Measurements from ENCODE around the gene RANBP10.
"Not testable (repeated sequence)": the region's sequence is repeated elsewhere in the genome, so short reads cannot be mapped to it uniquely, and the experiment has no call there.

RANBP10 gene

GRCh38 chr16:67697422-67698185 lies 108.8 kb downstream of the RANBP10 start:
- no peak for ATAC-seq (ENCODE audit: insufficient read depth, low read depth)

GRCh38 chr16:67694611-67695010 lies 111.7 kb downstream of the RANBP10 start:
- H3K4me1 ChIP-seq (ENCODE audit: insufficient read depth, low read length) = no peaks in the 10 kb centered on the region
- H3K9me3 ChIP-seq (ENCODE audit: insufficient read depth, low read length, severe bottlenecking) = no peaks in the 10 kb centered on the region
- DNase-seq (no peak), ATAC-seq (ENCODE audit: insufficient read depth, low read depth) (no peak)
- H3K9ac ChIP-seq (ENCODE audit: low read depth, low read length) = no peak overlapping the region
- no peak overlapping the region for H3K27ac ChIP-seq (ENCODE audit: low read length)
- H3K4me2 ChIP-seq (ENCODE audit: insufficient read depth, low read length) = no peak overlapping the region
- H2AFZ ChIP-seq (ENCODE audit: low read depth, low read length) = no peak overlapping the region
- TF ChIP-seq EZH2 (IDR thresholded peaks at IDR 0.05; ENCODE audit: borderline replicate concordance, low read depth, low read length, severe bottlenecking) (no peak), CTCF (IDR thresholded peaks at IDR 0.05; ENCODE audit: borderline replicate concordance, extremely low read depth, low read length, poor library complexity, severe bottlenecking) (no peak)
- peaks cover 5% of the 10 kb centered on the region for H4K20me1 ChIP-seq (ENCODE audit: insufficient read depth, low read length)
- no peak overlapping the region for H3K4me3 ChIP-seq (ENCODE audit: low read depth in 1 of 2, low read length in 2 of 2)
- H3K27me3 ChIP-seq (ENCODE audit: insufficient read depth, low read length, poor library complexity) = no peaks in the 10 kb centered on the region
- peaks cover 41% of the 10 kb centered on the region; the same call in 1 of the 2 replicates for H3K79me2 ChIP-seq (ENCODE audit: insufficient read depth, low read length)
- H3K36me3 ChIP-seq (ENCODE audit: insufficient read depth, low read length) = peaks cover 3% of the 10 kb centered on the region

More at GRCh38 chr16:67697422-67698185, 108.8 kb downstream of the RANBP10 start:
- TF ChIP-seq CTCF (IDR thresholded peaks at IDR 0.05; ENCODE audit: borderline replicate concordance, extremely low read depth, low read length, poor library complexity, severe bottlenecking) = no peak
- no peak for TF ChIP-seq EZH2 (IDR thresholded peaks at IDR 0.05; ENCODE audit: borderline replicate concordance, low read depth, low read length, severe bottlenecking)
- Histone ChIP-seq H3K79me2 (ENCODE audit: insufficient read depth, low read length) (peaks cover 32% of the 10 kb centered on the region; the same call in 1 of the 2 replicates), H3K9me3 (ENCODE audit: insufficient read depth, low read length, severe bottlenecking) (no peaks in the 10 kb centered on the region), H3K27me3 (ENCODE audit: insufficient read depth, low read length, poor library complexity) (no peaks in the 10 kb centered on the region), H2AFZ (ENCODE audit: low read depth, low read length) (no peak overlapping the region), H3K9ac (ENCODE audit: low read depth, low read length) (no peak overlapping the region), H3K4me2 (ENCODE audit: insufficient read depth, low read length) (no peak overlapping the region), H4K20me1 (ENCODE audit: insufficient read depth, low read length) (peaks cover 5% of the 10 kb centered on the region), H3K4me1 (ENCODE audit: insufficient read depth, low read length) (no peaks in the 10 kb centered on the region), H3K4me3 (ENCODE audit: low read depth in 1 of 2, low read length in 2 of 2) (no peak overlapping the region), H3K36me3 (ENCODE audit: insufficient read depth, low read length) (peaks cover 3% of the 10 kb centered on the region), H3K27ac (ENCODE audit: low read length) (no peak overlapping the region)
- no peak for DNase-seq

- H3K27ac ChIP-seq (ENCODE audit: low read length); H3K27me3 ChIP-seq (ENCODE audit: insufficient read depth, low read length, poor library complexity); H3K9me3 ChIP-seq (ENCODE audit: insufficient read depth, low read length, severe bottlenecking); H3K36me3 ChIP-seq (ENCODE audit: insufficient read depth, low read length); H3K4me2 ChIP-seq (ENCODE audit: insufficient read depth, low read length); H4K20me1 ChIP-seq (ENCODE audit: insufficient read depth, low read length); DNase-seq; H3K9ac ChIP-seq (ENCODE audit: low read depth, low read length); ATAC-seq (ENCODE audit: insufficient read depth, low read depth); H3K4me3 ChIP-seq (ENCODE audit: low read depth in 1 of 2, low read length in 2 of 2); H3K4me1 ChIP-seq (ENCODE audit: insufficient read depth, low read length); H2AFZ ChIP-seq (ENCODE audit: low read depth, low read length): not testable (repeated sequence)
- peaks cover 33% of the 10 kb centered on the region; the same call in 1 of the 2 replicates for H3K79me2 ChIP-seq (ENCODE audit: insufficient read depth, low read length)
These were observed 112.7 kb downstream of the RANBP10 start for GRCh38 chr16:67693517-67694285.
